Stimulated activated CD4-positive, alpha-beta T cell treated with anti-CD3 and anti-CD28 coated beads, Interleukin-4, amount 100 ng/mL, for 4 hours (primary cell): ENCODE results near the gene FKBP1A.

Experiments
- DNase-seq, 2 experiments: peaks; one replicate each; pipeline ENCODE4 v3.0.0-alpha.2; 2020

The FKBP1A gene

GRCh38 chr20:1392693-1393506 is at the start of gene FKBP1A:
FKBP1A (minus strand) TSS chr20:1393054; CDS start chr20:1392998, 56 bp downstream.
- peak; percentile 86 to 91 for DNase-seq

DNA sequence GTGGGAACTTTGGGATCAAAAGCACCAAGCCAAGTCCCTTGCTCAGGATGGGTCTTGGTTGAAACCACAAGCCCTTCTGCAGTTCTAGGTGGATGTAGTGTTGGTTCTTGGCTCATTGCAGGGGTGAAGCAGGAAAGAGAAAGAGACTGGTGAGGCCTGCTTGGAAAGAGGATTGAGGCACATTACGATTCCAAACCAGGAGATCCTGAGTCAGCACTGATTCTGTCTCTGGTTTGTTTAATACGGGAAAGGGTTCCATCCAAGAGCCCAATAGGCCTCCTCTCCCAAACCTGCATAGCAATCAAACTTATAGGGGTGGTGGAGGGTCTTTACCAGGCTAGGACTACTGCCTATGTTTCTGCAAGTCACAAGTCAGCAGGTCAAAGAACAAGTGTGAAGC is 49.5 kb upstream of the FKBP1A start:
- DNase-seq: no peak

DNA sequence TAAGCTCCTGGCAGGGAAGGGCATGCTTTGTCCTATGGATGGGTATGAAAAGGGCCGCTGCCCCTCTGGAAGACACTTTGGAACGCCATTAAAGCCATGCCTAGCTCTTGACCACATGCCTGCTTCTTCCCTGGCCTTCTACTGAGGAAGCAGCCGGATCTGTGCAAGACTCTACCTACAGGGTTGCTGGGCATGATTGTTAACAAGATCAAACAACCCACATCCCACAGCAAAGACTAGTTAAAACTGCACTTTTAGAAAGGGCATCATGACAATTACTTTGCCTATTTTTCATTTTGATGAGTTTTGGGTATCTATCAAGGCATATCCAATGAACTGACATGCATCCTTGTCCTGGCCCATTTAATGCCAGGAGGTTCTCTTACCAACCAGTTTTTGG is 48.3 kb upstream of the FKBP1A start:
- no peak for DNase-seq

- DNase-seq: no peak
Observed at GRCh38 chr20:1440024-1440423, 47.2 kb upstream of the FKBP1A start.

DNA sequence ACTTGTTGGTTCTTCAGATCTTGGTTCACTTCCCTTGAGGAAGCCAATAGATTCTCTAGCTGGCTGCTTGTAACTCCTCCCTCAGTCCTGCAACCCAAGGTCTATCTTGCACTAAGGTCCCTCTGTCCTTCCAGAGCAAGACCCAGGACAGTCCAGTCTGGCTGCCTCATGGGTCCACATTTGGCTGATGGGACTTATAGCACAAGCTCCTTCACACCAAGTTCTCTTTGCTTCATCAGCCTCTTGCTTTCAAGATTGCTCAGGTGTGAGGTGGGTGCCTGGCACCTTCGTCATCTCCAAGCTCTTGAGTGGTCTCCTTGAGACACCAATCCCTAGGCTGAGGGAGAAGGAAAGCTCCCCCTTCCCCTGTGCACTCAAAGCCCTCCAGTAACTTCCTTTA is 45.5 kb upstream of the FKBP1A start:
- DNase-seq: no peak

DNA sequence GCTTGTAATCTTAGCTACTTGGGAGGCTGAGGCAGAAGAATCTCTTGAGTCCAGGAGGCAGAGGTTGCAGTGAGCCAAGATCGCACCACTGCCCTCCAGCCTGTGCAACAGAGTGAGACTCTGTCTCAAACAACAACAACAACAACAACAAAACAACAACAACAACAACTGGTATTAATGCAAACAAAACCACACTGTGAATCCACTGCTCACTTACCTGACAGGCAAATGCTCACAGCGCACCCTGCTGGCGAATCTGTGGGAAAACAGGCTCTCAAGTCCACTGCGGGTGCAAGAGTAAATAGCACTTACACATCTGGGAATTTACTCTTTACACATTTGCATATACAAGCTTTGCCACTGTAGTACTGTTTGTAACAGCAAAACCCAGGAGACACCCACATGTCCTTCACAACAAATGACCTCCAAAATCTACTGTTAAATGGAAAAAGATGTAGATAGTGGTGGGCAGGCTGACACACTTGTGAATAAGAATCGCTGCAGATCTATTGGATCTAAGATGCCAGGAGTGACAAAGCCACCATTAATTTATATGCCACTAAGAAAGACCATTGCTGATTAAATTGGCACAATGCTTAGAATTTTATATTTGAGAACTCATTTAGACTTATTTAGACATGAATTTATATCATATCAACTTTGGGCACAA is 44.5 kb upstream of the FKBP1A start:
- DNase-seq: peak; percentile 73 to 75

- no peak for DNase-seq
Observed at GRCh38 chr20:1436263-1436662, 43.4 kb upstream of the FKBP1A start.

DNA sequence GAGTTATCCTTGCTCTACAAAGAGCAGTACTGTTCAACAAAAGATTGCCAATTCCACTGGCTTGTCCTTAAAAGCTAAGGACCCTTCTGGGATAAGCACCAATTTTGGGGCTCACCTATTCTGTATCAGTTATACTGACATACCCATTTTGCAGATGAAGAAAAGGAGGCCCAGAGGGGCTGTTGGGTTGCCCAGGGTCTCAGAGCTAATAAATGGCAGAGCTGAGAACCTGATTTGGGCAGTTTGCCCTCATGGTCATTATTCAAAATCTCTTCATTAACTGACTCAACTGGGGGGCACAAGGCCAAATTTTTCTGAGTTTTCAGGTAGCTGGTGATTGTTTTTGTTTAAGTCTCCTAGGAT is 42.5 kb upstream of the FKBP1A start:
- DNase-seq: no peak

DNA sequence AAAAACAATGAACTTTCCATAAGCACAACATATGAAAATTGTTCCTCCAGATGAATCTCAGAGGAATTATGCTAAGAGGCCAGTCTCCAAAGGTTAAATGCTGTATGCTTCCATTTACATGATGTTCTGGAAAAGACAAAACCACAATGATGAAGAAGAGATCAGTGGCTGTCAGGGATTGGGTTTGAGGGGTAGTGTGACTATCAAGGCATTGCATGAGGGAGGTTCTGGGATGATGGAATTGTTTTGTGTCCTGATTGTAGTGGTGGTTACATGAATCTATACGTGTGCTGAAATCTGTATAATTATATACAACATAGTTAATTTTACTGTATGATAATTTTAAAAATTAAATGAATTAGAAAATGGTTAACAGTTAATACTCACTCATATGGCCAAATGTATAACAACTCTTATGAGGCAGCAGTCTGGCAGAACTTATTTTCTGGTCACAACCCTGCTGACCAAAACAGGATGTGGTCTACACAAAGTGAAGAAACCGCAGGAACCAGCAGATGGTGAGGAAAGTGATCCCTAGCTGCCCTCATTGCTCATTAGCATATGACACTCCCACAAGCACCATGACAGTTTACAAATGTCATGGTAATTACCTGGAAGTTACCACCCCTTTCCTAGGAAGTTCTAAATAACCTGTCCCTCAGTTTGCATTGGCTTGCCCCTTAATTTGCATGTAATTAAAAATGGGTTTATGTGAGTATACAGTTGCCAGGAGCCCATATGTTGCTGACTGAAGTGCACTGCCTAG is 41.9 kb upstream of the FKBP1A start:
- peak in 1 of 2 experiments; percentile 30 for DNase-seq

DNA sequence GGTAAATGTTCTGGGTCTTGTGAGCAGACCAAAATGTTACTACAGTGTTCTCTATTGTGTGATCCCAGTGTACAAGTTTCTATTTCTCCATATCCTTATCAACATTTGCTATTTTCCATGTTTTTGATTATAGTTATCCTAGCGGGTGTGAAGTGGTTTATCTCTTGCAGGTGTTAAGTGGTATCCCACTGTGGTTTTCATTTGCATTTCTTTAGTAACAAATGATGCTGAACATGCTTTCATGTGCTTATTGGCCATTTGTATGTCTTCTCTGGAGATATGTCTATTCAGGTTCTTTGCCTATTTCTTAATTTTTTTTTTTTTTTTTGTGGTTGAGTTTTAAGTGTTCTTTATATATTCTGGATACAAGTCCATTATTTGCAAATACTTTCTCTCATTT is 38.3 kb upstream of the FKBP1A start:
- no peak for DNase-seq

GRCh38 chr20:1430004-1430451 is 37.2 kb upstream of the FKBP1A start:
- no peak for DNase-seq

GRCh38 chr20:1429143-1429728 is 36.4 kb upstream of the FKBP1A start:
- no peak for DNase-seq

- DNase-seq: no peak
Observed at GRCh38 chr20:1427457-1428054, 34.7 kb upstream of the FKBP1A start.

DNA sequence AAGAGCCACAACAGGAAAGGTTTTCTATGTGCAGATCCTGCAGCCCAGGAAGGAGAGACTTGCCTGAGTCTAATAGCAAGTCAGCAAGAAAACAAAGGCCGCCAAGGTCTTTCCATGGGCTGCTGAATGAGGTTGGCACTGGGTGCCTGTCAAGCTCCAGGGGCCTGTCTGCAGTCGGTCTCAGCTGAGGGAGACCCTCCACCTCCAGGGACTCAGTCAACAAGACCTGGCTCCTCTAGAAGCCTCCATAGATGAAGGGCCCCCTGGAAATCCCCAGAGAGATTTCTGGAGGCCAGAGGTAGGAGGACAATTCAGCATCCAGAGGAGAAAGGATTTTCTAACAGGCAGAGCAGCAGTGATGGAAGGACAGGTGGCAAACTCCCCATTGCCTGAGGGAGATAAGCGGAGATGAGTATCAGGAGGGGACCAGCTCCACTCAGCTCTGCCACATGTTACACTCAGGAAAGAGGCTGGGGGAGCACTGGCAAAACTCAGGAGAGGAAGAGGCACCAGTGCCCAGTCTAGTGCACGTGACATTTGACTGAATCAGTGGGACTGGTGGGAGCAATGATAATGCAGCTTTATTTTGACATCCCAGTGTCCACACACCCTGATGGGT is 33.5 kb upstream of the FKBP1A start:
- DNase-seq: no peak

DNA sequence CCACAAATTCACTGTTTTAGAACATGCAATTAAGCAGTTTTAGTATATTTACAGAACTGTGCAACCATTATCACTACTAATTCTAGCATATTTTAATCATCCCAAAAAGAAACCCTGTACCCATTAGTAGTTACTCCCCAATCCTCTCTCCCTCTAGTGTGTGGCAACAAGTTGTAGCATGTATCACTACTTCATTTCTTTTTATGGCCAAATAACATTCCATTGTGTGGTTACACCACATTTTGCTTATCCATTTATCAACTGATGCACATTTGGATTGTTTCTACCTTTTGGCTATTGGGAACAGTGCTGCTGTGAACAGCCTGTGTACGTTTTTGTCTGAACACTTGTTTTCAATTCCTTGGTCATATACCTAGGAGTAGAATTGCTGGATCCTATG is 31.5 kb upstream of the FKBP1A start:
- DNase-seq: no peak

GRCh38 chr20:1423625-1424106 is 30.8 kb upstream of the FKBP1A start:
- DNase-seq: no peak

DNA sequence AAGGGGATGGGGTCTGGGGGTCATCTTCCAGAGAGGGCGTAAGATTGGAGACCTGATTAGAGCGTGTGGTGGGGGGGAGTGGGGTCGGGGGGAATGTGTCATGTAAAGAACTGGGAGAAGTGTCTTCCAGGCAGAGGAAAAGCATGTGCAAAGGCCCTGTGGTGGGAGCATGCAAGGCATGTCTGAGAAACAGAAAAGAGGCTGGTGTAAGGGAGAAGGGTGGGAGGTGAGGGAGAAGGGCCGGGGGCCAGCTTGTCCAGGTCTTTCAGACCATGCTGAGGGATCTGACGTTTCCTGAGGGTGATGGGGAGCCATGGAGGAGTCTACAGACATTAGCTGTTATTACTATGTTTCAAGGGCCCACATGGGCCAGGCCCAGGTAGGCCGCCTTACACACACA is 30.4 kb upstream of the FKBP1A start:
- no peak for DNase-seq

DNA sequence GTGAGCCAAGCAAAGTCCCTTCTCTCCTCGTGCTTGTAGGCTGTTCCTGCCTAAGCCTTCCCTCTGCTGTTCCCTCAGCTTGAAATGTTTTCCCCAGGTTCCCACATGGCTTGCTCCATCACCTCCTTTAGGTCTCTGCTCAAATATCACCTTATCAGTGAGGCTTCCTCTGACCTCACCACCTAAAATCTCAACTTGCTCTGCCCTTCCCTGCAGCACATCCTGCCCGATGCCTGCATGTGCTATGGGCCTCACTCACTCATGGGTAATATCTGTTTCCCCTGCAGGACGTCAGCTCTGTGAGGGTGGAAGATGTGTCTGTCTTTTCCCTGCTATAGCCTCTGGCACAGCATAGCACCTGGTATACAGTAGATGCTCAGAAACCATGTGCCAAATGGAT is 29.9 kb upstream of the FKBP1A start:
- DNase-seq: no peak

GRCh38 chr20:1420066-1420465 is 27.2 kb upstream of the FKBP1A start:
- no peak for DNase-seq

- no peak for DNase-seq
Observed at GRCh38 chr20:1418350-1418749, 25.5 kb upstream of the FKBP1A start.

DNA sequence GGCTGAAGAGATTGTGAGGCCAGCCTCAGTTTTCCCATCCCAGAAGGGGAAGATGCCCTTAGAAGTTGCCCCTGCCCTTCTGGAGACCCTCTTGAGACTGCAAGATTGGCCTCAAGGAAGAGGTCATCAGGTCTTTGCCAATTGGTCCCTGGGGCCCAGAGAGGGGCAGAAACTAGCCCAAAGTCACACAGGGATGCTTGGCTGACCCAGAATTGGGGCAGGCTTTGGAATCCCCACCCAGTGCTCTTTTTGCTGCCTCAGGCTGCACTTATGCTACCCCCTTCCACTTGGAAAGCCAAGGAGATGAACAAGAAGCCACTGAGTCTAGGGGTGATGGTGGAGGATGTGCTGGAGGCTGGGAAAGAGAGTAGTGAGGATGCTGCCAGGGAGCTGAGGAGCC is 24.9 kb upstream of the FKBP1A start:
- no peak for DNase-seq

DNA sequence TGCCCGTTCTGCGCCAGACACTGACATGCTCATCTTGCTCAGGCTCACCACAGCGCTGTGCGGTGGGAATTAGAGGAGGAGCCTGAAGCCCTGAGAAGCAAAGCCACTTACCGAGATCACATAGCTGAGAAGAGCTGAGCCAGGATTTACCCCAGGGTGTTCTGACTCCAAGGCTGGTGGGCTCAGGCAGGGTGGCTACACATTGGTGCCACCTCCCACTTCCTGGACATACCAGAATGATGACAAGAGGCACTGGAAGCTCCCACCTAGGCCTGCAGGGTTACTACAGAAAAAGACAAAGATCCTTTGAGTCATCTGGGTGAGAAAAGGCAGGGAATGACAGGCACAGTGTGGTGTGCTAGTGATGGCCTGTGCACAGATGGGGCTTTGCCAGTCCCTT is 24.4 kb upstream of the FKBP1A start:
- DNase-seq: no peak
